Cardiac fibroblast (primary cell): ENCODE measurements around the gene GPR176.

Experiments used
- DNase-seq, 2 donors: peaks; one replicate each; pipeline versions ENCODE4 v3.0.0 to v3.0.0-alpha.2; 2010; ENCODE audit warnings: low read depth in 2 of 2
- H3K4me3 ChIP-seq, 2 donors: replicated peaks in 1 of 2; 1 replicate in 1 of 2; 2 replicates in 1 of 2; pipeline ENCODE4 v1.5.1; 2011; ENCODE audit warnings: low read depth in 2 of 2, low read length in 2 of 2, mild to moderate bottlenecking in 2 of 2, moderate library complexity in 1 of 2
- TF ChIP-seq, protein P1 (sequence below): IDR thresholded peaks from one replicate; pipeline ENCODE4 v1.5.1; 2011; ENCODE audit warnings: low read depth, mild to moderate bottlenecking, low read length, inconsistent platforms

Gene GPR176

GRCh38 chr15:39752246-39752645 lies 167.8 kb downstream of the GPR176 start:
- H3K4me3 ChIP-seq, result no peak overlapping the region
- TF ChIP-seq, protein P1, sequence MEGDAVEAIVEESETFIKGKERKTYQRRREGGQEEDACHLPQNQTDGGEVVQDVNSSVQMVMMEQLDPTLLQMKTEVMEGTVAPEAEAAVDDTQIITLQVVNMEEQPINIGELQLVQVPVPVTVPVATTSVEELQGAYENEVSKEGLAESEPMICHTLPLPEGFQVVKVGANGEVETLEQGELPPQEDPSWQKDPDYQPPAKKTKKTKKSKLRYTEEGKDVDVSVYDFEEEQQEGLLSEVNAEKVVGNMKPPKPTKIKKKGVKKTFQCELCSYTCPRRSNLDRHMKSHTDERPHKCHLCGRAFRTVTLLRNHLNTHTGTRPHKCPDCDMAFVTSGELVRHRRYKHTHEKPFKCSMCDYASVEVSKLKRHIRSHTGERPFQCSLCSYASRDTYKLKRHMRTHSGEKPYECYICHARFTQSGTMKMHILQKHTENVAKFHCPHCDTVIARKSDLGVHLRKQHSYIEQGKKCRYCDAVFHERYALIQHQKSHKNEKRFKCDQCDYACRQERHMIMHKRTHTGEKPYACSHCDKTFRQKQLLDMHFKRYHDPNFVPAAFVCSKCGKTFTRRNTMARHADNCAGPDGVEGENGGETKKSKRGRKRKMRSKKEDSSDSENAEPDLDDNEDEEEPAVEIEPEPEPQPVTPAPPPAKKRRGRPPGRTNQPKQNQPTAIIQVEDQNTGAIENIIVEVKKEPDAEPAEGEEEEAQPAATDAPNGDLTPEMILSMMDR, result no peak
- DNase-seq, result no peak
